Upper lobe of right lung (tissue), 1 donor: Measurements from ENCODE around the gene ERC2. TPM values are rescaled to one million over a fixed set of nuclear protein-coding genes. Genes with fewer than 3 reads are reported as not detected.
"Not testable (repeated sequence)": the region's sequence is repeated elsewhere in the genome, so short reads cannot be mapped to it uniquely, and the experiment has no call there.

Experiments used
- ATAC-seq: fragments of 200-7000 bp; cut with Tn5 transposase; one replicate; pipeline ENCODE4 v1.9.1; 2020; ENCODE audit warnings: mild to moderate bottlenecking, moderate library complexity
- DNase-seq: peaks from one replicate; pipeline ENCODE4 v3.0.0-alpha.2; 2020
- H3K27ac ChIP-seq: fragments of 200-600 bp; one replicate; pipeline ENCODE4 v1.8.0; 2022
- H3K27me3 ChIP-seq: fragments of 200-600 bp; one replicate; pipeline ENCODE4 v1.8.0; 2022; ENCODE audit warnings: mild to moderate bottlenecking
- H3K36me3 ChIP-seq: fragments of 200-600 bp; one replicate; pipeline ENCODE4 v1.8.0; 2022
- H3K4me1 ChIP-seq: fragments of 200-600 bp; one replicate; pipeline ENCODE4 v1.8.0; 2022
- H3K4me3 ChIP-seq: fragments of 200-600 bp; one replicate; pipeline ENCODE4 v1.8.0; 2022; ENCODE audit warnings: mild to moderate bottlenecking
- H3K9me3 ChIP-seq: fragments of 200-600 bp; one replicate; pipeline ENCODE4 v1.8.0; 2022
- CTCF ChIP-seq: fragments of 200-600 bp; IDR thresholded peaks from one replicate; pipeline ENCODE4 v1.8.0; 2022; ENCODE audit warnings: antibody characterized with exemption
- intact Hi-C: fragments of 100-400 bp; cut with DNase I; formaldehyde crosslinking; loops from one replicate; pipeline ENCODE4 v1.11.0; 2022
- total RNA-seq: library from RNA; stranded (reverse); fragmentation: NEBNext Ultra II Directional; extraction: Animal tissue kit (Norgen Biotek cat#: 25700); gene quantifications from one replicate; pipeline ENCODE4 v1.2.1, GENCODE V29; 2021
- donor health status: DM: no; HTN: yes; CAD: no; lungs with severe emphysema.

The ERC2 gene
- total RNA-seq, 1 donor from 2014 or later: 1.4 TPM

- Histone ChIP-seq H3K27me3 (no peaks in the 10 kb centered on the region), H3K4me3 (no peak overlapping the region), H3K36me3 (no peaks in the 10 kb centered on the region), H3K4me1 (no peaks in the 10 kb centered on the region), H3K27ac (no peak overlapping the region), H3K9me3 (no peaks in the 10 kb centered on the region)
- intact Hi-C loops: no loop called here
- DNase-seq (no peak), ATAC-seq (no peak)
- TF ChIP-seq CTCF: no peak
Observed at GRCh38 chr3:55855311-55855710, 613.0 kb downstream of the ERC2 start.

DNA sequence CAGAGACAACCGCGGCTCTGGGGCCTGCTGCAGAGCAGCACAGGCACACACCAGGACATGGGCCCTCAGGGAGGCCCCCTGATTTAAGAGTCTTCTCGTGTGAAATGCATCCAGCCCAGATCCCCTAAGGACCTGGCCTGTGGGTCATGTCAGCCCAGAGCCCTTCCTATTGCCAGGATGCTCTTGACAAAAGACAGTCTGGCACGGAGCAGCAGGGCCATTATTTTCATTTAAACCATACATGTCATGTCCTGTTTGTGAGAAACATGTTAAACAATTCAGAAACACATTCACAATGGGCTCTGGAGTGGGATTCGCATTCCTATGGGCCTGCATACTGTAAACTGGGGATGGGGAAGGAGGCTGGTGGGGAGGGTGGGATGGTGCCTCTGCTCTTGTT is 613.8 kb downstream of the ERC2 start:
- no peak for ATAC-seq
- H3K4me1 ChIP-seq: no peaks in the 10 kb centered on the region
- no peak overlapping the region for H3K27ac ChIP-seq
- H3K9me3 ChIP-seq: no peaks in the 10 kb centered on the region
- TF ChIP-seq CTCF: no peak
- H3K27me3 ChIP-seq: no peaks in the 10 kb centered on the region
- no peak overlapping the region for H3K4me3 ChIP-seq
- intact Hi-C loops: no loop called here
- H3K36me3 ChIP-seq: no peaks in the 10 kb centered on the region
- no peak for DNase-seq

GRCh38 chr3:55852326-55852725 is 615.9 kb downstream of the ERC2 start:
- Histone ChIP-seq H3K4me1 (no peaks in the 10 kb centered on the region), H3K27ac (no peak overlapping the region), H3K36me3 (no peaks in the 10 kb centered on the region), H3K9me3 (no peaks in the 10 kb centered on the region), H3K27me3 (no peaks in the 10 kb centered on the region), H3K4me3 (no peak overlapping the region)
- no peak for DNase-seq
- no peak for TF ChIP-seq CTCF
- no peak for ATAC-seq
- intact Hi-C loops: no loop called here

DNA sequence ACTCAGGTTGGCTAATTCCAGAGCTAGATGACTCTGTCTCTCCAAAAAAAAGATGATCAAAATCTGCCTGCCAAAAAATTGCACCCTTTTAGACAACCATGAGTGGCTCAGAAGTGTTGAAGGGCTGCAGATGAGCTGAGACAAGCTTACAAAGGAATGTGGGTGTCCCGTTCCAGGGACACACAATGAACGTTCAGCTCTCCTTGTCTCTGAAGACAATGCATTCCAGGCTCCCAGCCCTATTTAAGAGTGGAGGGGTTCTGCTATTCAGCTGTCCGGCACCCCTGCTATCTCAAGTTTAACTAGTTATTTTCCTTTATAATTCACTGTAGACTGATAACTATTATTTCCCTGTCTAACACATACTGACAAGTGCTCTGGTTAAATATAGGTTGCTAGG is 626.1 kb downstream of the ERC2 start:
- H3K4me3 ChIP-seq: no peak overlapping the region
- no peaks in the 10 kb centered on the region for H3K27me3 ChIP-seq
- no peaks in the 10 kb centered on the region for H3K36me3 ChIP-seq
- no peak overlapping the region for H3K27ac ChIP-seq
- DNase-seq (no peak), ATAC-seq (no peak)
- intact Hi-C loops: no loop called here
- no peaks in the 10 kb centered on the region for H3K9me3 ChIP-seq
- no peak for TF ChIP-seq CTCF
- H3K4me1 ChIP-seq: no peaks in the 10 kb centered on the region

DNA sequence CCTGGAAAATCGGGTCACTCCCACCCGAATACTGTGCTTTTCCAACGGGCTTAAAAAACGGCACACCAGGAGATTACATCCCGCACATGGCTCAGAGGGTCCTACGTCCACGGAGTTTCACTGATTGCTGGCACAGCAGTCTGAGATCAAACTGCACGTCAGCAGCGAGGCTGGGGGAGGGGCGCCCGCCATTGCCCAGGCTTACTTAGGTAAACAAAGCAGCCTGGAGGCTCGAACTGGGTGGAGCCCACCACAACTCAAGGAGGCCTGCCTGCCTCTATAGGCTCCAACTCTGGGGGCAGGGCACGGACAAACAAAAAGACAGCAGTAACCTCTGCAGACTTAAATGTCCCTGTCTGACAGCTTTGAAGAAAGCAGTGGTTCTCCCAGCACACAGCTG is 636.4 kb downstream of the ERC2 start:
- H3K27me3 ChIP-seq, H3K4me1 ChIP-seq, H3K27ac ChIP-seq, H3K4me3 ChIP-seq, H3K36me3 ChIP-seq, H3K9me3 ChIP-seq, intact Hi-C loops, DNase-seq, ATAC-seq: not testable (repeated sequence)

DNA sequence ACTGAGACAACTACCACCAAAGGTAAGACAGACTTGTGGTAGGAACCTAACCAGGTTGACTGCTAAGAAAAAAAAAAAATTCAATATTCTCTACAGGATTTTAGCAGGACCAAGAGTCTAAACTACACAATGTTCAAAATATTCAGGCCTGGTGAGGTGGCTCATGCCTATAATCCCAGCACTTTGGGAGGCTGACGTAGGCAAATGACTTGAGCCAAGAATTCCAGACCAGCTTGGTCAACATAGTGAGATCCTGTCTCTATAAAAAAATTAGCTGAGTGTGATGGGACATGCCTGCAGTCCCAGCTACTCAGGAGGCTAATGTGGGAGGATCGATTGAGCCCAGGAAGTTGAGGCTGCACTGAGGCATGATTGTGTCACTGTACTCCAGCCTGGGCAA is 639.6 kb downstream of the ERC2 start:
- no peak overlapping the region for H3K27ac ChIP-seq
- no peaks in the 10 kb centered on the region for H3K9me3 ChIP-seq
- no peak for TF ChIP-seq CTCF
- H3K4me1 ChIP-seq: peaks cover 10% of the 10 kb centered on the region
- H3K4me3 ChIP-seq: no peak overlapping the region
- peak; percentile 26 for ATAC-seq
- no peaks in the 10 kb centered on the region for H3K36me3 ChIP-seq
- intact Hi-C loops: no loop called here
- no peak for DNase-seq
- no peaks in the 10 kb centered on the region for H3K27me3 ChIP-seq
